ENCODE measurements around the gene GRAMD2B.
"Not testable (repeated sequence)": the region's sequence is repeated elsewhere in the genome, so short reads cannot be mapped to it uniquely, and the experiment has no call there.

The GRAMD2B gene

GRCh38 chr5:126422994-126423788, at the start of gene GRAMD2B:
TSS of gene GRAMD2B (plus strand) at chr5:126423409. CDS start at chr5:126423607, 198 bp downstream.
- peak; percentile 70 for DNase-seq
- peak; percentile 91 for ATAC-seq

GRCh38 chr5:126374109-126374416, 49.1 kb upstream of the GRAMD2B start:
- DNase-seq = no peak
- ATAC-seq = no peak

- DNase-seq (no peak), ATAC-seq (no peak)
Measured at GRCh38 chr5:126376443-126376842, 46.8 kb upstream of the GRAMD2B start.

- DNase-seq (no peak), ATAC-seq (no peak)
Measured at GRCh38 chr5:126377424-126377823, 45.8 kb upstream of the GRAMD2B start.

- ATAC-seq, DNase-seq: not testable (repeated sequence)
Measured at GRCh38 chr5:126380316-126380715, 42.9 kb upstream of the GRAMD2B start.

- no peak for ATAC-seq
- no peak for DNase-seq
Measured at GRCh38 chr5:126383246-126383645, 40.0 kb upstream of the GRAMD2B start.

GRCh38 chr5:126383776-126384175, 39.4 kb upstream of the GRAMD2B start:
- DNase-seq (no peak), ATAC-seq (no peak)

- no peak for DNase-seq
- no peak for ATAC-seq
Measured at GRCh38 chr5:126384985-126385384, 38.2 kb upstream of the GRAMD2B start.

GRCh38 chr5:126385524-126386502, 37.4 kb upstream of the GRAMD2B start:
- ATAC-seq (no peak), DNase-seq (no peak)

GRCh38 chr5:126389179-126389578, 34.0 kb upstream of the GRAMD2B start:
- ATAC-seq = no peak
- no peak for DNase-seq

- no peak for ATAC-seq
- DNase-seq = no peak
Measured at GRCh38 chr5:126390051-126390450, 33.2 kb upstream of the GRAMD2B start.

- ATAC-seq (no peak), DNase-seq (no peak)
Measured at GRCh38 chr5:126391386-126391785, 31.8 kb upstream of the GRAMD2B start.

GRCh38 chr5:126394211-126394788, 28.9 kb upstream of the GRAMD2B start:
- ATAC-seq = no peak

GRCh38 chr5:126395198-126395597, 28.0 kb upstream of the GRAMD2B start:
- ATAC-seq = no peak
- no peak for DNase-seq

More at GRCh38 chr5:126394211-126394788, 28.9 kb upstream of the GRAMD2B start:
- no peak for DNase-seq

- DNase-seq = no peak
Measured at GRCh38 chr5:126395605-126396004, 27.6 kb upstream of the GRAMD2B start.

GRCh38 chr5:126396721-126397120, 26.5 kb upstream of the GRAMD2B start:
- not testable (repeated sequence) for DNase-seq, ATAC-seq

More at GRCh38 chr5:126395605-126396004, 27.6 kb upstream of the GRAMD2B start:
- ATAC-seq = no peak

- no peak for DNase-seq
- no peak for ATAC-seq
Measured at GRCh38 chr5:126398791-126399190, 24.4 kb upstream of the GRAMD2B start.

GRCh38 chr5:126400621-126401251, 22.5 kb upstream of the GRAMD2B start:
- DNase-seq (no peak), ATAC-seq (no peak)

- ATAC-seq = no peak
- no peak for DNase-seq
Measured at GRCh38 chr5:126402621-126403555, 20.3 kb upstream of the GRAMD2B start.

- ATAC-seq (no peak), DNase-seq (no peak)
Measured at GRCh38 chr5:126403876-126404275, 19.3 kb upstream of the GRAMD2B start.

- DNase-seq (no peak), ATAC-seq (no peak)
Measured at GRCh38 chr5:126410623-126411022, 12.6 kb upstream of the GRAMD2B start.

All from stimulated activated naive CD8-positive, alpha-beta T cell treated with anti-CD3 and anti-CD28 coated beads, Interleukin-15, Interleukin-2, amounts not matched to agents 100 U/mL and 50 U/mL, for 24 hours (primary cell).